Muscle layer of colon (tissue), 2 donors: ENCODE results near the gene GAS5.
A peak's percentile ranks its signal among the peaks of the same experiment; 100 is the strongest.
"Not testable (repeated sequence)": the region's sequence is repeated elsewhere in the genome, so short reads cannot be mapped to it uniquely, and the experiment has no call there.

Source experiments
- H3K27ac ChIP-seq: one replicate; pipeline ENCODE4 v1.7.0; 2013; ENCODE audit warnings: low read depth, mild to moderate bottlenecking, low read length, moderate library complexity
- H3K27me3 ChIP-seq, 2 donors: one replicate each; pipeline ENCODE4 v1.7.0; 2013; ENCODE audit warnings: low read length in 2 of 2, mild to moderate bottlenecking in 2 of 2; ENCODE audit not compliant: insufficient read depth in 2 of 2, control insufficient read depth in 1 of 2
- H3K36me3 ChIP-seq: one replicate; pipeline ENCODE4 v1.7.0; 2013; ENCODE audit warnings: mild to moderate bottlenecking, low read length; ENCODE audit not compliant: insufficient read depth
- H3K4me1 ChIP-seq: one replicate; pipeline ENCODE4 v1.7.0; 2013; ENCODE audit warnings: mild to moderate bottlenecking, low read length; ENCODE audit not compliant: insufficient read depth
- H3K4me3 ChIP-seq, 2 donors: one replicate each; pipeline ENCODE4 v1.7.0; 2013; ENCODE audit warnings: low read length in 2 of 2, low read depth in 1 of 2, mild to moderate bottlenecking in 1 of 2, moderate library complexity in 1 of 2
- H3K9ac ChIP-seq: one replicate; pipeline ENCODE4 v1.7.0; 2013; ENCODE audit warnings: low read length
- H3K9me3 ChIP-seq: one replicate; pipeline ENCODE4 v1.7.0; 2013; ENCODE audit warnings: mild to moderate bottlenecking, low read length
- donor health status: abdominal sarcoma.
- donor health status: Adenocarcinoma of cecum.

Gene GAS5

DNA sequence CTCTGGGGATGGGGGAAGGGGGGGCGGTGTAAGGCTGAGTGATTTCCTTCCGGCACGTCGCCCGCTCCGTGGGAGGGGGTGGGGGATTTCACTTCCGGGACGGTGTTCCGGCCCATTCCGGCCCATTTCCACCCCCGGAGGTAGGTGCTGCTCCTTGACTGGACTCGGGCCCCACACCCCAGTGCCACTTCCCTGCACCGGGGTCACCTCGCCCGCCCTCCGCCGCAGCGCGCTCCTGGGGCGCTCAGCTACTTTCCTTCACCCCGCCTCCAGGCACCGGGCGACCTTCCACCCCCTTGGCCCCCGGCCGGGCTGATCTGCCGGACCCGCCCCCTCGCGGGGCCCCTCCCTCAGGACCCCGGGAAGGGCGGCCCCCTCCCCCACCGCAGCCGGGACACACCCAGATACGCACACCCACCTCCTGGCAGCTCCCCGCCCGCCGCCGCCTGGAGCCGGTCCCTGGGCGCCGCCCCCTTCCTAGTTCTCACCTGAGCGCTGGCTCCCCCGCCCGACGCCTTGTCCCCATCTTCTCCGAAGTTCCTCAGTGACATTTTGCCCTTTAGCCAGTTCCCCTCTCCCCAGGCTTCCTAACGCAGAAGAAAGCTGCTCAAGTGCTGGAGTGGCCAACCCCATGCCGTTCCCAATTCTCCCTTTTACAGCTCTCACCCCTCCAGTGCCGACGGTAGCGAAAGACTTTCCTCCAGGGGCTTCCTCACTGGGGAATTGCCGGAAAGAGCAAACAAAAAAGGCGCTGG is 654 bp upstream of the GAS5 start, which contains the start of gene ZBTB37:
Gene ZBTB37, plus strand, starts transcription at position 115 of the 755 bp plus-strand sequence. CDS start 1,846 bp downstream, outside the sequence.
- H3K27ac ChIP-seq: peak within 1 kb of the TSS; percentile 97
- H3K4me3 ChIP-seq: peak within 1 kb of the TSS; percentile 76 to 80
- no peaks in the 10 kb centered on the region for H3K27me3 ChIP-seq
- peaks cover 37% of the 10 kb centered on the region for H3K36me3 ChIP-seq
- peaks cover 18% of the 10 kb centered on the region for H3K4me1 ChIP-seq
- no peaks in the 10 kb centered on the region for H3K9me3 ChIP-seq
- H3K9ac ChIP-seq: peak within 1 kb of the TSS; percentile 85

DNA sequence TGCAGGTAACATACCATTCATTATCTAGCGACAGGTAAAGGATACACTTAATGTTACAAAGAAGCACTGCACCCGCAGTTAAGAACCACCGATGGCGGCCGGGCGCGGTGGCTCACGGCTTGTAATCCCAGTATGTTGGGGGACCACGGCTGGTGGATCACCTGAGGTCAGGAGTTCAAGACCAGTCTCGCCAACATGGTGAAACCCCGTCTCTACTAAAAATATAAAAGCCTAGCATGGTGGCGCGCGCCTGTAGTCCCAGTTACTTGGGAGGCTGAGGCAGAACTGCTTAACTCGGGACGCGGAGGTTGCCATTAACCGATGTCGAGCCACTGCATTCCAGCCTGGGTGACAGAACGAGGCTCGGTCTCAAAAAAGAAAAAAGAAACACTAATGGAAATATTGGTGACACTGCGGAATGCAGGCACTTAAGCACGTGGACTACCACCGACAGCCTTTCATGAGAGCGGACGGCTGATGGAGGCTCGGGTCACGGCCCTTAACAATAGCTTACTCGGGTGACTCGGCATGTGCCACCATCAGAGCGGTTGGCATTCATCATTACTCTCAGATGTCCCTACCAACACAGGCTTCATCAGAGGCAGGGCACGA is 542 bp downstream of the GAS5 start:
- Histone ChIP-seq H3K36me3 (peaks cover 44% of the 10 kb centered on the region), H3K4me1 (peaks cover 18% of the 10 kb centered on the region), H3K9ac (peak overlapping the region; percentile 26), H3K27me3 (no peaks in the 10 kb centered on the region), H3K27ac (peak overlapping the region; percentile 76), H3K4me3 (peak overlapping the region; percentile 76 to 80), H3K9me3 (no peaks in the 10 kb centered on the region)

DNA sequence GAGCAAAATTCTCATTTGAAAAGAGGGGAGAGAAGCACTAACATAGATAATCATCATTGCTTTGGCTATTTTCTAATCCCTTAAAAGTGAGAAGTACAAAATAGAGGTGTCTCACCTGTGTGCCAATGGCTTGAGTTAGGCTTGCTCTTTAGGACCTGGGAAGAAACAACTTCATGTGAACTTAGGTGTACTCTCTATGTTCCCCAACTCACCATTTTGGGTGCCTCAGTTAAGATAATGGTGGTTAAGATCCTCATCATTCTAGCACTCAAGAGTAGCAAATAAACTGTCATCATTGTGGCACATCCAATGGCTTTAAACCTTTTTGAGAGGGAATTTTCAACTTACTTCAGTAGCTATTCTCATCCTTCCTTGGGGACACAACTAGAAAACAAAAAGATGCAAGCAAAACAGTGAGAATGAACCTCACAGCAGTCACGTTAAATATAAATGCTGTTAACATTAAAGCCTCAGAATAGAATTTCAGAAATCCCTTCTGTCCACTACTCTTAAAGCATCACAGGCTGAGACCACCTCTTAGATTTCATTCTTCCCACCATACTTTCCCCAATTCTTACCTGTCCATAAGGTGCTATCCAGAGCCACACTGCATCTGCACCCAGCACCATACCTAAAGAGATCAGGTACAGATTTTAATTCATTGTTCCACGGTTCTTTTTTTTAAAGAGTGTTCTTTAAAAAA is 1.2 kb downstream of the GAS5 start:
- peaks cover 18% of the 10 kb centered on the region for H3K4me1 ChIP-seq
- peak overlapping the region; percentile 76 to 80 for H3K4me3 ChIP-seq
- no peaks in the 10 kb centered on the region for H3K9me3 ChIP-seq
- peak overlapping the region; percentile 76 for H3K27ac ChIP-seq
- H3K36me3 ChIP-seq: peaks cover 44% of the 10 kb centered on the region
- H3K27me3 ChIP-seq: no peaks in the 10 kb centered on the region
- H3K9ac ChIP-seq: peak overlapping the region; percentile 12

DNA sequence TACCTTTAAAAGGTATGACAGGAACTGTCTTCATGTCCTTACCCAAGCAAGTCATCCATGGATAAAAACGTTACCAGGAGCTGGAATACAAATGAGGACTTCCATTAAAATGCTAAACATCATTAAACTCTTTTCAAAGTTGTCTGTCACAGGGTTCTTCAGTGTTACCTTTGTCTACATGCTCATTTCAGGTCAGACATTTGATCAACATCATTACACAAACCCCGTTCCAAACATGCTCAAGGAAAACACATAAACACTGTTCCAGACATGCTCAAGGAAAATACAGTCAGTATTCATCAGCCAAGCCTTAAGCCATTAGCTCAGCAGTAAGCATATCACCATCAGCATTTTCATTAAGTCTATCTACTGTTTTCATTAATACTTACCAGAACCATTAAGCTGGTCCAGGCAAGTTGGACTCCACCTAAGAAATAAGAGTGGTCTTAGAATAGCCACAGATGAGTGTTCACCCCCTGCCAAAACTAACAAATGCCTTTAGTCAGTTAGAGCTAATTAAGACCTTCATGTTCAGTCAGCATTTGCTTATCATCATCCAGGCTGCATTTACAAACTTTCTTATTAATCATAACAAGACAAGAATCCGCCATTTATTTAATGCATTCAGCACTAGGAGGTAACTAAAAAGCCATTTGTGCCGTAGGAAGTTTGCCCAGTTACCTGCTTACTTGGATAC is 2.2 kb downstream of the GAS5 start:
- no peaks in the 10 kb centered on the region for H3K9me3 ChIP-seq
- no peaks in the 10 kb centered on the region for H3K27me3 ChIP-seq
- H3K9ac ChIP-seq: no peak overlapping the region
- H3K4me1 ChIP-seq: peaks cover 14% of the 10 kb centered on the region
- no peak overlapping the region for H3K27ac ChIP-seq
- H3K4me3 ChIP-seq: no peak overlapping the region
- H3K36me3 ChIP-seq: peaks cover 42% of the 10 kb centered on the region

DNA sequence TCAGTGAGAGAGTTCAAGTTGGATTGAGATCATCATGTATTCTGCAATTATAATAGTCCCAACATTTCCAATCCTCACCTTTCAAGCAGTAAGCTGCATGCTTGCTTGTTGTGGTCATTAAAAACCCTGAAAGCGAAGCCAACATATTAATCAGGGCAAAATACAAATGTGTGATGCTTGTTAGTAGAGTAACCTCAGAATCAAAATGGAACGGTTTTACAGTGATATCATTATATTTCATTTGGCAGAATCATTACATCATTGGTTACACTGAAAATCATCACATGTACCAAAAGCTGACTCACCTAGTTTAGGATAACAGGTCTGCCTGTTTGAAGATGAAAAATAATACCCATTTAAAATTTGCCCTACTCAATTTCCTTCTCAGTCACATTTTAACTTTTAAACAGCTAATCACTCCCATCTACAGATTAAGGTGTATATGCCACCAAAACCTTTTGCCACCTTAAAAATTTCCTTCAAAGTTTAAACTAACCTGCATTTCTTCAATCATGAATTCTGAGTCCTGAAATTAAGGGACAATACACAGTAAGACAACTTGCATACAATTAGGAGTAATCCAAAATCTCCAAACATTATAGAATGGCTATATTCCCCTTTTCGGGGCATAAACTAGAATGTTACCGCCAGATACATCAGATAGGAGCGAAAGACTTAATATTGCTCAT is 3.5 kb downstream of the GAS5 start:
- Histone ChIP-seq H3K36me3 (peaks cover 38% of the 10 kb centered on the region), H3K9me3 (no peaks in the 10 kb centered on the region), H3K27ac (no peak overlapping the region), H3K9ac (no peak overlapping the region), H3K27me3 (no peaks in the 10 kb centered on the region), H3K4me3 (no peak overlapping the region), H3K4me1 (peaks cover 10% of the 10 kb centered on the region)

DNA sequence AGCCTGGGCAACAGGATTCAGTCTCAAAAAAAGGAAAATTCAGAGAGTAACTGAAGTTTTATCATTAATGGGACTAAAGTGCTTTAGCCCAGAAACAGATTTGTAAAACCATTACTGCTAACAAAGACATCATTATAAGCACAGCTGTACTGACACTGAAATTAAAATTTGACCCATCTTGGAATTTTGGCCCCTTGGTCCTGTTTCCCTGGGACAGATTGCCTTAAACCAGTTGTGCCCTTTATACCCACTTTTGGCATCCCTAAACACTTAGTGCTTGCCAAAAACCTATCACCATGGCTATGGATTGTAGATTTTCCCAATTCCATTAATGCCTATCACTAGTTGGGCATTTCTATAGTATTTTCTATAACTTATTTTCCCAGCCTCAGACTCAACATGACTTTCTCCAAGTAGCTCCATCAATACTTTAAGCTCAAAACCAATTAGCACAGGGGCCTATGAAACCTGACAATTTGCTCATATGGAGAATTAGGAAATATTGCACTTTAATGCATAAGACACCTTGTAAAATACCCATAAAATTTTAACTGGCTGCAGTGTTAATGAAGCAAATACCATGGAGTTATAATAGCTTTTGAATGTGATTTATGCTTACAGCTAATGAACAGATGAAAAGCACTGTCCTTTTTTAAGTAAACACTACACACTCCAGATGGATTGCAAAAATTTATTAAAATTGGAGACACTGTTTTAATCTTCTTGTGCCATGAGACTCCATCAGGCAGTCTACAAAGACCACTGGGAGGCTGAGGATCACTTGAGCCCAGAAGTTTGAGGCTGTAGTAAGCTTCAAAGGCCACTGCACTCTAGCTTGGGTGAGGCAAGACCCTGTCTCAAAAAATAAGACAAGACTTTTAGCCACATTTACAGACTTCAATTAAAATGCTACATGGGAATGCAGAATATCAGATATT is 4.3 kb downstream of the GAS5 start:
- no peak overlapping the region for H3K27ac ChIP-seq
- peaks cover 10% of the 10 kb centered on the region for H3K4me1 ChIP-seq
- no peaks in the 10 kb centered on the region for H3K27me3 ChIP-seq
- no peaks in the 10 kb centered on the region for H3K9me3 ChIP-seq
- no peak overlapping the region for H3K4me3 ChIP-seq
- H3K36me3 ChIP-seq: peaks cover 38% of the 10 kb centered on the region
- no peak overlapping the region for H3K9ac ChIP-seq

DNA sequence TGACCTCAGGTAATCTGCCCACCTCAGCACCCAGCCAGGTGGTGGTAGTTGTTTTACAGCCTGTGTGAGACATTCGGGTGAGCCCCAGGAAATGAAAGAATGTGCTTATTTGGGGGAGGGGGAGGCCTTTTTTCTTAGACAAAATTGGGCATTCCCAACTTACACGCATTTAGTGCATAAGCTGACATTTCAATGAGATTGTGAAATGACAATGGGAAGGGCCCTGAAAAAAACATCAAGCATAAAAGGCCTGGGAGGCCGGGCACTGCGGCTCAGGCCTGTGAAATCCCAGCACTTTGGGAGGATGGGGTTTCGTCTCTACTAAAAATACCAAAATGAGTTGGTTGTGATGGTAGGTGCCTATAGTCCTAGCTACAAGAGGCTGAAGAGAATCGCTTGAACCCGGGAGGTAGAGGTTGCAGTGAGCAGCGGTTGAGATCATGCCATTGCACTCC is 5.0 kb downstream of the GAS5 start:
- Histone ChIP-seq H3K4me3 (no peak overlapping the region), H3K27me3 (no peaks in the 10 kb centered on the region), H3K9ac (no peak overlapping the region), H3K36me3 (peaks cover 41% of the 10 kb centered on the region), H3K9me3 (no peaks in the 10 kb centered on the region), H3K4me1 (peaks cover 10% of the 10 kb centered on the region), H3K27ac (no peak overlapping the region)

DNA sequence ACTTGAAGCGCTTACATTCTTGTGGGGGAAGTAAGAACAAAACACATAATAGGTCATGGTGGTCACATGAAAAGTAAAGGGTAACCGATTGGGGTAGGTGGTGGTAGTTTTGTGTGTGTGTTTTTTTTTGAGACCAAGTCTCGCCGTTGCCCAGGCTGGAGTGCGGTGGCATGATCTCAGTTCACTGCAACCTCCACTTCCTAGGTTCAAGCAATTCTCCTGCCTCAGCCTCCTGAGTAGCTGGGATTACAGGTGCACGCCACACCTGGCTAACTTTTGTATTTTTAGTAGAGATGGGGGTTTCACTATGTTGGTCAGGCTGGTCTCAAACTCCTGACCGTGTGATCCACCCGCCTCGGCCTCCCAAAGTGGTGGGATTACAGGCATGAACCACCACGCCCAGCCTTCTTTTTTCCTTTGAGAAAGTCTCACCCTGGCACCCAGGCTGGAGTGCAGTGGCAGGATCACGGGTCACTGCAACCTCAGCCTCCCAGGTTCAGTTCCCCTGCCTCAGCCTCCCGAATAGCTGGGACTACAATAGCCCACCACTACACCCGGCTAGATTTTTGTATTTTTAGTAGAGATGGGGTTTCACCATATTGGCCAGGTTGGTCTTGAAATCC is 5.5 kb downstream of the GAS5 start:
- H3K36me3 ChIP-seq: peaks cover 46% of the 10 kb centered on the region
- H3K9me3 ChIP-seq, H3K4me1 ChIP-seq, H3K9ac ChIP-seq, H3K4me3 ChIP-seq, H3K27me3 ChIP-seq, H3K27ac ChIP-seq: not testable (repeated sequence)

DNA sequence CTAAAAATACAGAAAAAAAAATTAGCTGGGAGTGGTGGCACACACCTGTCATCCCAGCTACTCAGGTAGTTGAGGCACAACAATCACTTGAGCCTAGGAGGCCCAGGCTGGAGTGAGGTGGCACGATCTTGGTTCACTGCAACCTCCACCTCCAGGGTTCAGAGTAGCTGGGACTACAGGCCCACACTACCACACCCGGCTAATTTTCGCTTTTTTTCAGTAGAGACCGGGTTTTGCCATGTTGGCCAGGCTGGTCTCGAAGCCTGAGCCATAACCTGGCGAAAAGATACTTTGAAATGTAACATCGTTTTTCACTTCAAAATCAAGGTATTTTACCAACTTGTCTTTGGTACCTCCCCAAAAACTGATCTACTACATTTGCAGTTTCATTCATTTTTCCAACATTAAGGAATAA is 6.1 kb downstream of the GAS5 start:
- Histone ChIP-seq H3K27me3 (no peaks in the 10 kb centered on the region), H3K4me1 (peaks cover 5% of the 10 kb centered on the region), H3K36me3 (peaks cover 47% of the 10 kb centered on the region), H3K27ac (no peak overlapping the region), H3K9ac (no peak overlapping the region), H3K9me3 (no peaks in the 10 kb centered on the region), H3K4me3 (no peak overlapping the region)

DNA sequence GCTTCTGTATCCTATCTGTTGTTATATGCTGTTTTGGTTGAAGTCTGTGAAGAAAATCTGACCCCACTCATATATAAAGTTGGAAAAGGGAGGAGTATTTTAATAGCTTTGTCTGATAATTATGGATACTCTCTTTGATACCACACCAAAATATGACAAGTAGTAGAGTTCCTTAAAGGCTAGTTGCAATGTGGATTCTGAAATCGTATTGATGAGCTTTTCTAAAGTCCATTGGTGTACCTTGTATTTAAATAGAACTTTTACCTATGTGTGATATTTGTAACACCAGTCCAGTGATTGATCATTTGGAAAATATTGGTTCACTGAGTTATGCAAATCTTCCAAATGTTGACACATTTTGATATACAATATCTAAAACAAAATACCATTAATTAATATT is 7.7 kb downstream of the GAS5 start:
- no peaks in the 10 kb centered on the region for H3K4me1 ChIP-seq
- peaks cover 33% of the 10 kb centered on the region for H3K36me3 ChIP-seq
- no peak overlapping the region for H3K27ac ChIP-seq
- no peak overlapping the region for H3K9ac ChIP-seq
- no peak overlapping the region for H3K4me3 ChIP-seq
- H3K9me3 ChIP-seq: no peaks in the 10 kb centered on the region
- H3K27me3 ChIP-seq: no peaks in the 10 kb centered on the region
